Activated CD8-positive, alpha-beta T cell treated with anti-CD3 and anti-CD28 coated beads for 36 hours (primary cell): ENCODE measurements around the gene XPO4. TPM values are rescaled to one million over a fixed set of nuclear protein-coding genes. Genes with fewer than 3 reads are reported as not detected.
"Not testable (repeated sequence)": the region's sequence is repeated elsewhere in the genome, so short reads cannot be mapped to it uniquely, and the experiment has no call there.

ENCODE experiments used
- ATAC-seq: fragments of 200-7000 bp; cut with Tn5 transposase; one replicate; pipeline ENCODE4 v1.10.0; 2021; ENCODE audit warnings: mild to moderate bottlenecking, moderate library complexity
- CTCF ChIA-PET: fragments of 350-600 bp; sonication (Branson Sonifier 250); formaldehyde crosslinking; loops from one replicate; lab custom pipeline; 2021; ENCODE audit warnings: antibody characterized with exemption; lab: Charles Lee
- POLR2A ChIA-PET: fragments of 350-600 bp; sonication (Branson Sonifier 250); formaldehyde crosslinking; loops from one replicate; lab custom pipeline; 2021; ENCODE audit warnings: antibody characterized with exemption; lab: Charles Lee
- DNase-seq: peaks from one replicate; pipeline ENCODE4 v3.0.0-alpha.2; 2020
- H3K27ac Mint-ChIP-seq: one replicate; pipeline ENCODE4 v1.8.0; 2021; ENCODE audit warnings: mild to moderate bottlenecking, mixed read lengths
- H3K27me3 Mint-ChIP-seq: one replicate; pipeline ENCODE4 v1.8.0; 2021; ENCODE audit warnings: mixed read lengths
- H3K36me3 Mint-ChIP-seq: one replicate; pipeline ENCODE4 v1.8.0; 2021; ENCODE audit warnings: low read depth, mixed read lengths
- H3K4me1 Mint-ChIP-seq: one replicate; pipeline ENCODE4 v1.8.0; 2021; ENCODE audit warnings: low read depth, mixed read lengths
- H3K4me3 Mint-ChIP-seq: one replicate; pipeline ENCODE4 v1.8.0; 2021; ENCODE audit warnings: mild to moderate bottlenecking, moderate library complexity, mixed read lengths
- H3K9me3 Mint-ChIP-seq: one replicate; pipeline ENCODE4 v1.8.0; 2021; ENCODE audit warnings: mixed read lengths
- intact Hi-C: fragments of 100-400 bp; cut with micrococcal nuclease; formaldehyde crosslinking; loops from one replicate; pipeline ENCODE4 v1.10.0; 2022
- total RNA-seq, 2 experiments: library from RNA; stranded (reverse); gene quantifications; one replicate each; pipeline ENCODE4 v1.2.3, GENCODE V29; 2021
- TF ChIP-seq, protein P1 (sequence below): fragments of 200-600 bp; IDR thresholded peaks from one replicate; pipeline ENCODE4 v1.8.0; 2022; ENCODE audit warnings: antibody characterized with exemption, mild to moderate bottlenecking

Gene XPO4
- total RNA-seq, 2 experiments from 2014 or later: 26.6 to 28.0 TPM

DNA sequence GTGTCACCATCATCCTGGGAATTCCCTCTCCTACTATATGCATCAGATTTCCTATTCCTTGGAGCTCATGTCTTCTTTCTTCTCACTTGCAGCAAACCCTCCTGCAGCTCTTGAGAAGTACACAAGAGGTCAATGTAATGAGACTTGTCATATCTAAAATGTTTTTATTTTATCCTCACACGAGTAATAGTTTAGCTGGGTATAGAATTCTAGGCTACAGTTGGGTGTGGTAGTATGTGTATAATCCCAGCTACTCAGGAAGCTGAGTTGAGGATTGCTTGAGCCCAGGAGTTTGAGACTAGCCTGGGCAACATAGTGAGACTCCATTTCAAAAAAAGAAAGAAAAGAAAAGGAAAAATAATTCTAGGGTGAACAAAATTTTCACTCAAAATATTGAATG is 153.2 kb downstream of the XPO4 start:
- Mint-ChIP-seq H3K27me3 (no peaks in the 10 kb centered on the region), H3K27ac (no peak overlapping the region), H3K4me1 (no peaks in the 10 kb centered on the region), H3K36me3 (peaks cover 56% of the 10 kb centered on the region), H3K4me3 (no peak overlapping the region), H3K9me3 (peaks cover 48% of the 10 kb centered on the region)
- ATAC-seq (no peak), DNase-seq (no peak)
- TF ChIP-seq, protein P1, sequence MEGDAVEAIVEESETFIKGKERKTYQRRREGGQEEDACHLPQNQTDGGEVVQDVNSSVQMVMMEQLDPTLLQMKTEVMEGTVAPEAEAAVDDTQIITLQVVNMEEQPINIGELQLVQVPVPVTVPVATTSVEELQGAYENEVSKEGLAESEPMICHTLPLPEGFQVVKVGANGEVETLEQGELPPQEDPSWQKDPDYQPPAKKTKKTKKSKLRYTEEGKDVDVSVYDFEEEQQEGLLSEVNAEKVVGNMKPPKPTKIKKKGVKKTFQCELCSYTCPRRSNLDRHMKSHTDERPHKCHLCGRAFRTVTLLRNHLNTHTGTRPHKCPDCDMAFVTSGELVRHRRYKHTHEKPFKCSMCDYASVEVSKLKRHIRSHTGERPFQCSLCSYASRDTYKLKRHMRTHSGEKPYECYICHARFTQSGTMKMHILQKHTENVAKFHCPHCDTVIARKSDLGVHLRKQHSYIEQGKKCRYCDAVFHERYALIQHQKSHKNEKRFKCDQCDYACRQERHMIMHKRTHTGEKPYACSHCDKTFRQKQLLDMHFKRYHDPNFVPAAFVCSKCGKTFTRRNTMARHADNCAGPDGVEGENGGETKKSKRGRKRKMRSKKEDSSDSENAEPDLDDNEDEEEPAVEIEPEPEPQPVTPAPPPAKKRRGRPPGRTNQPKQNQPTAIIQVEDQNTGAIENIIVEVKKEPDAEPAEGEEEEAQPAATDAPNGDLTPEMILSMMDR: no peak
- POLR2A ChIA-PET: no interaction called here
- intact Hi-C loops: no loop called here
- CTCF ChIA-PET: interaction anchor here (0.7 to 1.5 kb wide), 4 partner anchors 21 to 79 kb away, joined by 3 to 4 read pairs (median 3); no protein-coding TSS in a partner anchor

DNA sequence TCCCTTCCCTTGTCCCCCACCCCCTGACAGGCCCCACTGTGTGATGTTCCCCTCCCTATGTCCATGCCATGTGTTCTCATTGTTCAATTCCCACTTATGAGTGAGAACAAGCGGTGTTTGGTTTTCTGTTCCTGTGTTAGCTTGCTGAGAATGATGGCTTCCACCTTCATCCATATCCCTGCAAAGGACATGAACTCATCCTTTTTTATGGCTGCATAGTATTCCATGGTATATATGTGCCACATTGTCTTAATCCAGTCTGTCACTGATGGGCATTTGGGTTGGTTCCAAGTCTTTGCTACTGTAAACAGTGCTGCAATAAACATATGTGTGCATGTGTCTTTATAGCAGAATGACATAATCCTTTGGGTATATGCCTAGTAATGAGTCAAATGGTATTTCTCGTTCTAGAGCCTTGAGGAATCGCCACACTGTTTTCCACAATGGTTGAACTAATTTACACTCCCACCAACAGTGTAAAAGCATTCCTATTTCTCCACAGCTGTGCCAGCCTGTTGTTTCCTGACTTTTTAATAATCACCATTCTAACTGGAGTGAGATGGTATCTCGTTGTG is 158.6 kb downstream of the XPO4 start:
- H3K4me1 Mint-ChIP-seq, H3K4me3 Mint-ChIP-seq, H3K27me3 Mint-ChIP-seq, CTCF ChIA-PET, intact Hi-C loops, H3K27ac Mint-ChIP-seq, POLR2A ChIA-PET, DNase-seq, ATAC-seq: not testable (repeated sequence)
- Mint-ChIP-seq H3K36me3 (peaks cover 35% of the 10 kb centered on the region), H3K9me3 (peaks cover 22% of the 10 kb centered on the region)

DNA sequence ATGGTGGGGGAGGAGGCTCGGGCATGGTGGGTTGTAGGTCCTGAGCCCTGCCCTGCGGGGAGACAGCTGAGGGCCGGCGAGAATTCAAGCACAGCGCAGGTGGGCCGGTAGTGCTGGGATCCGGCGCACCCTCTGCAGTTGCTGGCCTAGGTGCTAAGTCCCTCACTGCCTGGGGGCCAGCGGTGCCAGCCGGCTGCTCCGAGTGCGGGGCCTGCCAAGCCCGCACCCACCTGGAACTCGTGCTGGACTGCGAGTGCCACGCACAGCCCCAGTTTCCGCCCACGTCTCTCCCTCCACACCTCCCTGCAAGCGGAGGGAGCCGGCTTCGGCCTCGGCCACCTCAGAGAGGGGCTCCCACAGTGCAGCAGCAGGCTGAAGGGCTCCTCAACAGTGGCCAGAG is 162.5 kb downstream of the XPO4 start:
- H3K9me3 Mint-ChIP-seq: peaks cover 7% of the 10 kb centered on the region
- H3K4me3 Mint-ChIP-seq: no peak overlapping the region
- intact Hi-C loops: no loop called here
- ChIA-PET CTCF (no interaction called here), POLR2A (no interaction called here)
- H3K36me3 Mint-ChIP-seq: peaks cover 21% of the 10 kb centered on the region
- no peaks in the 10 kb centered on the region for H3K4me1 Mint-ChIP-seq
- no peak overlapping the region for H3K27ac Mint-ChIP-seq
- TF ChIP-seq, protein P1: no peak
- ATAC-seq: no peak
- no peaks in the 10 kb centered on the region for H3K27me3 Mint-ChIP-seq
- DNase-seq: no peak

DNA sequence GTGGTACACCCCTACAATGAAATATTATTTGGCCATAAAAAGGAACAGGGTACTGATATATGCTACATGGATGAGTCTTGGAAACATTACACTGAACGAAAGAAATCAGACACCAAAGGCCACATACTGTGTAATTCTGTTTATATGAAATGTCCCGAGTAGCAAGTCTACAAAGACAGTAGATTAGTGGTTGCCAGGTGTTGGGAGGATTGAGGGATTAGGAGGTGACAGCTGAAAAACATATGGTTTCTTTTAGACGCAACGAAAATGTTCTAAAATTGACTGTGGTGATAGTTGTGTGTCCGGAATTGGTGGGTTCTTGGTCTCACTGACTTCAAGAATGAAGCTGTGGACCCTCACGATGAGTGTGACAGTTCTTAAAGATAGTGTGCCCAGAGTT is 163.9 kb downstream of the XPO4 start:
- intact Hi-C loops: no loop called here
- no peaks in the 10 kb centered on the region for H3K4me1 Mint-ChIP-seq

DNA sequence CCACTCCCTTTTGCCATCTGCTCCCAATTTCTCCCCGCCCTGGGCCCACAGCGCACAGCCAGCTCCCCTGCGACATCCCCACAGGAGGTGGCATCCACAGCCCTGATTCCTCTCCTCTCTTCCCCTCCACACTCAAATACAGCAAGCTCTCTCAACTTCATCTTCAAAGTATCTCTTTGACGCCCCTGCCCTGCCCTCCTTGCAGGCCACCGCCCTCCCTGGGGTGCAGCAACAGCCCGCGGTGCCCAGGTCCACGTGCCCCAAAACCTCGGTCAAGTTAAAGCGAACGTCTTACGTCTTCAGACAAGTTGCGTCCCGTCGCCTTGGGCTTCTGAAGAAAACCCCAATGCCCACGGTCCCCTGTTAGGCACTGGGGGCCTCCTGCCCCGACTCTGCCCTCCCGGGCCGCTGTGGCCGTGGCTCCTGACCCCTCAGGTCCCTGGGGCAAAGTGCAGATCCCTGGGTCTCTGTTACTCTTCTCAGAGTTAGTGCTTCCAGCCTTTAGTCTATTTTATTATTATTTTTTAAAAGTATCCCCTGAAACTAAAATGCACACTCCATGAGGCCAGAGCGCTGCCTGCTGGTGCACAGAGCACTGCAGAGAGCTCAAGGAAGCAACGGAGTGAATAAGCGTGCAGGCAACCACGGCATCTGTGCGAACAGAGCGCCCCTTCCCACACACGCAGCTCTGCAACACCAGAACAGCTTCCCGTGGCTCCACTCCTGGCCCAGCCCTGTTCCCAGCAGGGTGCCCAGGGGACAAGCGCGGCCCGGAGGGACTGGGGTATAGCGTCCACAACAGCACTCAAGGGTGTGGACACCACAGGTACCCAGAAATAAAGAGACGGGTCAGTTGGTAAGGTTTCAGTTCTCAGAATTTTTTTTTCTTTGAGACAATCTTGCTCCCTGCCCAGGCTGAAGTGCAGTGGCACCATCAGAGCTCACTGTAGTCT is 172.6 kb downstream of the XPO4 start:
- intact Hi-C loops: no loop called here
- H3K9me3 Mint-ChIP-seq: no peaks in the 10 kb centered on the region
- H3K27me3 Mint-ChIP-seq: no peaks in the 10 kb centered on the region
- no peak for ATAC-seq
- POLR2A ChIA-PET: no interaction called here
- H3K36me3 Mint-ChIP-seq: peaks cover 18% of the 10 kb centered on the region
- TF ChIP-seq, protein P1: no peak
- no peak for DNase-seq
- no peaks in the 10 kb centered on the region for H3K4me1 Mint-ChIP-seq
- no peak overlapping the region for H3K4me3 Mint-ChIP-seq
- no peak overlapping the region for H3K27ac Mint-ChIP-seq
- CTCF ChIA-PET: no interaction called here

More for the DNA sequence above, 163.9 kb downstream of the XPO4 start:
- Mint-ChIP-seq H3K4me3 (no peak overlapping the region), H3K27ac (no peak overlapping the region), H3K9me3 (peaks cover 5% of the 10 kb centered on the region), H3K36me3 (peaks cover 18% of the 10 kb centered on the region), H3K27me3 (no peaks in the 10 kb centered on the region)
- ATAC-seq (no peak), DNase-seq (no peak)
- TF ChIP-seq, protein P1: no peak
- ChIA-PET POLR2A (no interaction called here), CTCF (no interaction called here)
